HG02678 (cell line): Measurements from ENCODE around the gene VPS26B.
"Not testable (repeated sequence)": the region's sequence is repeated elsewhere in the genome, so short reads cannot be mapped to it uniquely, and the experiment has no call there.

Experiments used
- ATAC-seq: cut with Tn5 transposase; IDR thresholded peaks from one replicate; pipeline ENCODE4 v1.9.1; 2021; ENCODE audit warnings: mild to moderate bottlenecking, moderate library complexity; ENCODE audit not compliant: unreplicated experiment

The VPS26B gene

DNA sequence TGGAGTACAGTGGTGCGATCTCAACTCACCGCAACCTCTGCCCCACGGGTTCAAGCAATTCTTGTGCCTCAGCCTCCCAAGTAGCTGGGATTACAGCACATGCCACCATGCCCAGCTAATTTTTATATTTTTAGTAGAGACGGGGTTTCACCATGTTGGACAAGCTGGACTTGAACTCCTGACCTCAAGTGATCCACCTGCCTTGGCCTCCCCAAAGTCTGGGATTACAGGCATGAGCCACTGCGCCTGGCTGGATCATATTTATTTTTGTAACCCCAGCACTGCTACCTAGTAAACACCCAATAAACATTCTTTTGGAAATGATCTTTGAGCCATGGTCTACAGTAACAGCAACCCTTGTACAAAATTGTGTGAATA is 30.7 kb downstream of the VPS26B start:
- not testable (repeated sequence) for ATAC-seq

DNA sequence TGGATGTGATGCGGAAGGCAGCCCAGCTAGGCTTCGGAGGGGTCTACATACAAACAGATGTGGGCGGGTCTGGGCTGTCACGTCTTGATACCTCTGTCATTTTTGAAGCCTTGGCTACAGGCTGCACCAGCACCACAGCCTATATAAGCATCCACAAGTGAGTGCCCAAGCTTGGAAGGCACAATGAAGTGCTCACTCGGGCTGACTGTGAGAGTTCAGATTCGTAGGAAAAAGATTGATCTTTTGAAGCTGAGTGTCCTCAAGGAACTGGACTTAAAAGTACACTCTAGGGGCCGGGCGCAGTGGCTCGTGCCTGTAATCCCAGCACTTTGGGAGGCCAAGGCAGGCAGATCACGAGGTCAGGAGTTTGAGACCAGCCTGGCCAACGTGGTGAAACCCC is 32.6 kb downstream of the VPS26B start:
- ATAC-seq = no peak

DNA sequence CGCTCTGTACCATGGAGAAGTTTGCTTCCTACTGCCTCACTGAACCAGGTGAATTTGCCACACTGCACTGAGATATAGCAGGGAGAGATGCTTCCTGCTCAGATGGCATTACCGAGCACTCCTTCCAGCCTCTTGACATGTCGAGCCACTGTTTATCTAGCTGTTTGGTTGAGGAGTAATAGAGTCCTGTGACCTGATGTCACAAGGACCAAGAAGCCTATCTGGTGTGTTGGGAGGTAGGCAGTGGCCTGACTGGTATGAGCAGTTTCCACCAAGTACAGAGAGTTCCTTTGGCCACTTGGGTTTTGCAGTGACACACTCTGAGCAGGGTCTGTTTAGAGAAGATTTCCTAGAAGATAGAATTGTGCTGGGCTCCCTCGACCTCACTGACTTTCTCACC is 34.1 kb downstream of the VPS26B start:
- no peak for ATAC-seq

DNA sequence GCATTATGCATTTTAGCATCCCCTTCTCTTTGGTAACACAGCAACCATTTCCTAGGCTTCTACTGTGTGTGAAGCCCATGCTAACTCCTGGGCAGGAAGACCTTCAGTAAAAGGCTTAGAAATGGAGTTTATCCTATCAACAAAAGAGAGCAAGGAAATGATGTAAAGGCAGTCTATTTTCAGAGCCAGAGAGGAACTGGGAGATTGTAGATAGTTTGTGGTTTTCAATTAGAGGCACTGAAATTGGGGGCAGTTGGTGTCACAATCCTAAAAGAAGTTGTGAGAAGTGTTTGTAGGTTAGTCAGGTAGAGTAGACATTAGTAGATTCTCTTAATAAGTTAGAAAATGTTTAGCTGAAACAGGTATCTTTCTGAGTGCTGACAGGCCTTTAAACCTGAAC is 36.0 kb downstream of the VPS26B start:
- ATAC-seq = no peak

DNA sequence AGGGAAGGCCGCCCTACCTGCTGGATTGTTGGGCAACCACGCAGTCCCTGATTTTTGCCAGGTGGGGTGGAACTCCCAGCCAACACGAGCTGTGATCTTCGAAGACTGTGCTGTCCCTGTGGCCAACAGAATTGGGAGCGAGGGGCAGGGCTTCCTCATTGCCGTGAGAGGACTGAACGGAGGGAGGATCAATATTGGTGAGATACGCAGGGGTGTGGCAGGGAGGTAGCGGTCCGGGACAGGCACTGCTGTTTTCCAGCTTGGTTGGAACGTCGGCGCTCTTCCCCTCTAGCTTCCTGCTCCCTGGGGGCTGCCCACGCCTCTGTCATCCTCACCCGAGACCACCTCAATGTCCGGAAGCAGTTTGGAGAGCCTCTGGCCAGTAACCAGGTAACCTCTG is 36.5 kb downstream of the VPS26B start:
- ATAC-seq = no peak

DNA sequence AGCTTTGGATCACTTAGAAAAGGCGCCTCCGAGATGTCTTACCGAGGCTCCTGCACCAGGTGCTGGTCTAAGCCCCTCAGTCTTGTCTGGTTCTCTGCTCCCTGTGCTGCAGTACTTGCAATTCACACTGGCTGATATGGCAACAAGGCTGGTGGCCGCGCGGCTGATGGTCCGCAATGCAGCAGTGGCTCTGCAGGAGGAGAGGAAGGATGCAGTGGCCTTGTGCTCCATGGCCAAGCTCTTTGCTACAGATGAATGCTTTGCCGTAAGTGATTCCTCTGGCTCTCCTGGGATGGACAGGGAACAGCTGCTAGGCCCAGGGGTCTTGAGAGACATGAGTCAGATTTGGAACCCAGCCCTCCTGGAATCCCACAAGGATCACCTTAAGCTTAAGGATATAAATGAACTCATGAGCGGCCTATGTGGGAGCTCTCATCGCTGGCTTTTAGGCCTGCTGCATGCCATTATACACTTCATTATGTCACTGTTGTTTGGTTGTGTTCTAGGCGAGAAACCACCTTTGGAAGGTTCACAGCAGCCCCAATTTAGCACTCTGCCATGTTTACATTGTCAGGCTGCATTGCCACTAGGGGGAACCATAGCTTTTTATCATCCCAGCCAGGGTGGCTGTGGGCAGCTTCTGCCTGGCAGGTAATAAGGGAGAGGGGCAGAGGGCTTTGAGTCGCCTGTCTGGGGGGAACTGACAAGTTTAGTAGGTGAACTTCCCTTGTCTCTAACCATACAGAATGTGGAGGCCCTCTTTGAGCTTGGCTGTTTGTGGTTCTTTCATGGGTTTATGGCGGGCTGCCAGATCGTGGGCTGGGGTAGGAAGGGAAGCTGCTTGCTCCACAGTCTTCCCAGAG is 37.4 kb downstream of the VPS26B start:
- ATAC-seq = no peak

DNA sequence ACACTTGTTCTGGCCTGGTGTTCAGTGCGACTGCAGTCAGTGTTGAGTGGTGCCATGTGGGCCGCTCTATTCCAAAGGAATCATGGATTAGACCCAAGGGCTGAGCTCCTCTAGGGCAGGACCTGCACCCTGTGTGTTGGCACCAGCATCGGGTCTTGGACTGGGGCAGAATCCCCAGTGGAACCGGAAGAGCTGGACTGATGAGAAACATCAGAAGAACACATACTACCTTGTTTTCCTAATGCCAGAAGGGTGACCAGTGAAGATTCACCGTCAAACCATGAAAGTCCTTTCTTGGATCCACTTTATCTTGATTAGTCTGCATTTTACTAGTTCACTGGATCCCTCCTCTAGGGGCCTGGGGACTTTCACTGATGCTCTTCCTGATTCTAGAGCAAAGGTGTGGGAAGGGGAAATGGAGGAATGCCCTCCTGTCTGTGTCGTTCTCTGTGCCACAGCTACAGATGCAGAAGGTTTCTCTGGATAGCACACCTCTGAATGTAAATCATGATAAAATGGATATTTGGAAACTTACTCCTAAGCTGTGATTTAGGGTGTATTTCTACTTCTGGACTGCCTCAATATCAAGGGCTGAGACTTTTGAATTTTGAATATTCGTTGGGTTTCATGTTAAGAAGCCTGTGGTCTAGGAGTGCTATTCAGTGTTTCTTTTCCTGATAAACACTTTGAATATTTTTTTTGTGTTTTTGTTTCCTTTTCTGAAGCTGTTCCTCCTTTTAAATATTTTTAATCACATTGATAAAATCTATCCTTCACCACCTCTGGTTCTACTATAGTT is 40.7 kb downstream of the VPS26B start:
- no peak for ATAC-seq

DNA sequence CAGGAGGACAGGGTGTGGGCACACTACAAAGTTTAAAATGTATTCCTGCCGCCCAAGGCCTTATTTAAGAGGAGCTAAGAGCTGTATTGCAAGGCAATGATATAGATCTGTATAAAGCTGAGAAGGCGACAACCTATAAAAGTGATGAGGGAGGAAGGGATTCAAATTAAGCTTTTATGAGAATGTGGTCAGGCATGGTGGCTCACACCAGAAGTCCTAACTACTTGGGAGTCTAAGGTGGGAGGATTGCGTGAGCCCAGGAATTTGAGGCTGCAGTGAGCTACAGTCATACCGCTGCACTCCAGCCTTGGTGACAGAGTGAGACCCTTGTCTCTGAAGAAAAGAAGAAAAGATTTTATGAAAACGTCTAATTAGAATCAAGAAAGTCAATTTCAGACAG is 42.0 kb downstream of the VPS26B start:
- ATAC-seq = no peak

DNA sequence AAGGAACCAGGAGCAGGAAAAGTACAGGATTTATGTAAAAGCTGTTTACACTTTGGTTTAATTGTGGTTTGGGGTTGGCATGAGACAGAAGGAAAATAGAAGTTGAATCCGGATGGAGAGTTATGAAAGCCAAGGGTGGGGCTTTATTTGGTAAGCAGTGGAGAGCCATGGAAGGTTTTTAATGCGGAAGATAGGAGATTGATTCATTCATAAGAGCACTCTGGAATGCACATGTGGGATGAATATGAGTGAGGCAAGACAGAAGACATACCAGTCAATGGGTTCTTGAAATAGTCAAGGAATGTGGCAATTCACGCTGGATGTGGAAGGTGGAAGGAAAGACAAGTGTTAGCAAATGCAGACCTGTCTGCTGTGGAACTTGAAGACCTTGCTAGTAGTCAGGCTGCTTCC is 42.4 kb downstream of the VPS26B start:
- no peak for ATAC-seq

DNA sequence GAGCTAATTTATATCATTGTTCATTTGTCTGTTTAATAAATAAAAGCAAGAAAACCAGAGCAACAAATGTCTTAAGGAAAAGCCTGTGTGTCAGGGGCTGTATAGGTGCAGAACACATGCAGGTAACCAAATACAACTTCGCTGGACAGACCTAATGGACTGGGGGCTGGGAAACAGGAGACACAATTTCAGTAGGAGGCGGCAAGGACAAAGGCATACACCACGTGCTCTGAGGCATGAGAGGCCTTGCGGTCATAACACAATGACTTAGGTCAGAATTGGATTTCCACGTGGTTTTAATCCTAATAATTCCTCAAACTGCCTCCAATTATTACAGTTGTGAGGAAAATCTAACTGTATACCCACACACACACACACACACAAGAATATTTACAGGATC is 43.0 kb downstream of the VPS26B start:
- ATAC-seq = no peak

DNA sequence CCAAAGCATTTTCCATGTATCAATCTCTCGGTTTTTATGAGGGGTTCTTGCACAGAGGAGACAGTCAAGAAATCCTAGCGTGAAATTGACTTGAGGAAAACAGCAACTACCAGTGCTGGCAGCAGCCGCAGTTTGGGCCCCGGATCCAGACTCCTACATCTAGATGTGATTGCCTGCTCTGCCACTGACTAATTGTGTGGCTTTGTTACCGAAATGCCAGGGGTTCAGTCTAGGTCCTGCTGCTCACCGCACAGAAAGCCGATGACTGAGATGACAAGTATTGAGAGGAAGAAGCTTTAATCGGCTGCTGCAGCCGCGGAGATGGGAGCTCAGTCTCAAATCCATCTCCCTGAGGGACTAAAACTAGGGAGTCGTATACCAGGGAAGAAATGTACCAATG is 43.5 kb downstream of the VPS26B start:
- ATAC-seq = no peak

DNA sequence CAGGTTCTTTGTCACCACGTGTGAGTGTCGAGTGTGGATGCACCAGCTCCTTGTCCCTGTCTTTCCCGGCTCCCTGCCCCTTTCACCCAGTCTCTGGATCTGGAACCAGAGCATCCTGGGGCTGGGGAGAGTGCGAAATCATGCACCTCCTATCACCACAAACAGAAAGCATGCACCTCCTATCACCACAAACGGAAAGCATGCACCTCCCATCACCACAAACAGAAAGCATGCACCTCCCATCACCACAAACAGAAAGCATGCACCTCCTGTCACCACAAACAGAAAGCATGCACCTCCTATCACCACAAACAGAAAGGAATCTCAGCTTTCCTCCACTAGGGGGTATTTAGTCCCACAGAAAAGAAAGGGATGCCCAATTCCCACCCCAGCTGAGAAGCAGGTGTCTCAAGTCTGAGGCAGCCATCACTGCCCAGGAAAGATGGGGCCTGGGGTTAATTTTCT is 45.8 kb downstream of the VPS26B start:
- ATAC-seq = no peak

DNA sequence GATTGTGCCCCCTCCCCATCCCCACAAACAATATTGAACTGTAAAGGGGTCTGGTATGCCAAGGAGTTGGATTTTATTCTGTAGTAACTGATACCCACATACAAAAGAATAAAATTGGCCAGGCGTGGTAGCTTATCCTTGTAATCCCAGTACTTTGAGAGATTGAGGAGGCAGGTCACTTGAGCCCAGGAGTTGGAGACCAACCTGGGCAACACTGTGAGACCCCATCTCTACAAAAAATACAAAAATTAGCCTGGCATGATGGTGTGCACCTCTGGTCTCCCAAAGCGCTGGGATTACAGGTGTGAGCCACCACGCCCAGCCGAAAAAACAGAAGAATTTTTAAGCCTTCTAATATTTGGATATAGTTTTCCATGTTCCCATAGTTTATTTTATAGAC is 47.5 kb downstream of the VPS26B start:
- no peak for ATAC-seq

DNA sequence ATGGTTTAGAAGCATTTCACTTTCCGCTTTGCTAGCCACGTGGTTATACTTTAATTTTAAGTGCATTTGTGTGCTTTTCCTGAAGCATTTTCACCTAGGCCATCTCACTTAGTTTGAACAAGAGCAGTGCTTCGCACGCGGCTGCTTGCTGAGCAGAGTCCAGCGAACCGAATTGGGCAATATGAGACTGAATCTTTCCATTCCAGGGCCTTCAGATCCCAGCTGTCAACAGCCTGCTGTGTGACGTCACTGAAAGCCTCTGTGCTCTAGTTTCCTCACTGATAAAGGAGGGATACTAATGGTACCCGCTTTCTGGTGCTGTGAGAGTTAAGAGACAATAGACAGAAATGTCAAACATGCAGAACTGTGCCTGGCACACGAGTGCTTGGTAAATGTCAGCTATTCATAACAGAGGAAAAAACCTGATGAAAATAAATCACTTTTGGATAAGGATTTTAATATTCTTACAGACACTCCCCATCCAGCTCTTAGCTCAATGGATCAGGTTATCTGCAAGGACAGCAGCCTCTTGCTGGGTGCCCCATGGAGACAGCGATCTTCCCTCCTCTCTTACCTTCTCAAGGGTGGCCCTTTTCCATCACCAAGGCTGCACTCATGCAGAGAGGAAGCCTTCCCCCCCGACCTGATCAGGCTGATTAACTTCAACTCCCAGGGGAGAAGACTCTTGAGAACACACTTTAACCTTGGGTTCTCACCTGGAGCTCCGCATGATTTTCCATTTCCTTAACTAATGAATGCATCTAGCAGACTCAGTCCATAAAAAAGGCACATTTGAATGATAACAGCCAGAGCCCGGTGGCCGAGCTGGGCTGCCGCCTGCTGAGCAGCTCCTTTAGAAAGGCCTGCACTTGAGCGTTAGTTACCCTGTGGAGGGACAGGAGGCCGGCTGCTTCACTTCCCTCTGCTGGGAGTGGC is 48.2 kb downstream of the VPS26B start:
- no peak for ATAC-seq

DNA sequence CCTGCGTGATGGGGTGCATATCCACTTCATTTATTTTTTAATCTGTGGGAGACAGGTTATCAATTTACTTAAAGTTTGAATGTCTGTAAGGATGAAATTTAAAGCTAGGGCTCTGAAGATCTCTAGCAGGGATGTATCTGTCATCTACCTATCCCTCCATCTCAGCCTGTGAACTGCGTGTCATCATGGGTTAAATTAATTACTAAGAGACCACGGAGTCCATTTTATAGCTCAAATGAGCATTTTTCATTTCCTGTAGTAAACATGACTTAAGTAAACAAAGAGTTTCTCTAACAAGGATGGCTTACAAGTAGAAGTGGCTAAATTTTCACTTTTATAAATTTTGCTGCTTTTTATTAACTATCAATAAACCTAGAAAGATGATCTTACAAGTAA is 48.8 kb downstream of the VPS26B start:
- no peak for ATAC-seq

DNA sequence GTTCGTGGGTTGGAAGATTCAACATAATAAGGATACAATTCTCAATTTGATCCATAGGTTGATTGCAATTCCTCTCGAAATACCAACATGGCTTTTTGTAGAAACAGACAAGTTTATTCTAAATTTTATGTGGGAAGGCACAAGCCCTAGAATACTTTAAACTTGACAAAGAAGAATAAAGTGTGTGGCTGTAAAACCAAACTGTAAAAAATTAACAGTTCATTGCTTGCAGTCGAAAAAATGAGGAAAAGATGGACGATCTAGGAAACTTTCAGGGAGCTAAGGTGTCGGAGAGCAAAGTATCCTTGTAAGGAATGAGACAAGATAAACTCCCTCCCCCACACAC is 50.7 kb downstream of the VPS26B start:
- ATAC-seq = no peak

DNA sequence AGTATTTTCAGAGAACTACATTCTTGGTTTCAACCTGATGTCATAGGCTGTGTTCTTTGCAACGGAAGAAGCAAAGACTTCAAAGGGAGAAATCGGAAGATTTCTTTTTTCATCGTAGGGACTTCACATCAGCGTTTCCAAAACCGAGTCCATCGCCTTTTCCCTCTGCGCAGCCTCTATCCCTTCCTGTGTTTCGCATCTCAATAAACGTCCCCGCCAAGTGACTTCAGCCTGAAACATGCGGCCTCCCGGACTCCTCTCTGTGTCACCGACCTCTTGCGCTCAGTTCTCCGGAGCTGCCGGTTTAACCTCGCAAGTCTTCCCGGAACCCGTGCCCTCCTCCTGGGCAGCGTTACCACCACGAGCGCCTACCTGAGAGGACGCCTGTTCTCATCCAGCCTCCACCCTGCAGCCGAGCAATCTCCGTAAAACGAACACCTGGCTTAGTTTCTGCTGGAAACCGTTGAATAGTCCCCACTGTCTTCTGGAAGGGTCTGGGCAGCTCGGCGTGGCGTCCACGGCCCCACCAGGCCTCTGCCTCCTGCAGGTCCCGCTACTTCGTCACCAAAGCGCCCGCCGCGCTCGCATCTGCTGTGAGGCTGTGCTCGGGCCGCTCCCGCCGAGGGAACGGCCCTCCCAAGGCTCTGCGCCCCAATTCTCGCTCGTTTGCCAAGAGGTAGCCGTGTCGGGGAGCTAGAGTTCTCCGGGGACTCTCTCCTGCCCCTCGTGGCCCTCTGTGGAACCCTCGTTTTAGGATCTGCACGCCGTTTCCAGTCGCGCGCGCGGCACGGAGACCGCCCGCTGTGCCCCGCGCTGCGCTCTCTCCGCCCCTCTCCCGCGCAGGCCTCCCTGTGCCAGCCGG is 51.3 kb downstream of the VPS26B start, which contains the start of gene GLB1L3:
TSS of gene GLB1L3 (plus strand) at position 846 of the 862 bp plus-strand sequence. CDS start 362 bp downstream, outside the sequence.
- peak; percentile 83 for ATAC-seq

DNA sequence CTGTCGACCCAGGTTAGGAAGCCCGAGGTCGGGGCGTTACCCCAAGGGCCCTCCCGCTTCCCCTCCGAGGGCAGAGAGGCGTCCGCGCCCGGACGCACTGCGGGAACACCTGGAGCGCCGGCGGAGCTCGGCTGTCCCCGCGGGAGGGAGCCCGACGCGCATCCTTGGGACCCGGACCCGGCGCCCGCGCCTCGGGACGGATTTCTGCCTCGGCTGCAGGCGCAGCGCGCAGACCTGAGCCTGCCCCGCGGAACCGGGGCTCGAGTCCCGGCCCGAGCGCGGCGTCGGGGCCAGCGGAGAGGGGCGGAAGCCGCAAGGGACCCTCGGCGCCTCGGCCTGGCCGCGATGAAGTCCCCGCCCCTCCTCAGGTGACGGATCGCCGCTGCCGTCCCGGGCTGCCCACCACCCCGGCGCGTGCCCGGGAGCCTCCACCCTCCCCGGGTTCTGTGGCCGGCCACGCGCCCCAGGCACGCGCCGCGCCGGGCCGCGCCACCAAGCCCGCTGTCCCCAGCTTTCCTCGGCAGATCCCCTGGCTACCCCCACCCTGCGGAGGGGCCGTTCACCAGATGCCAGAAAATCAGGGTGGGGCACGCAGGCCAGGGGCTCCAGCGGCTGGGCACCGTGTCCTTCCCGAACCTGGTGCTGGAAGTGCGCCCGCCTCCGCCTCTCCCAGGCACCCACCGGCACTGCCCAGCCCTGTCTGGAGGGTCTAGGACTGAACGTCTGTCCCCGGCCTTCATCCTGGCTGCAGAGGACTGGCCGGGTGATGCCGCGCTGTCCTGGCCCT is 52.1 kb downstream of the VPS26B start:
- peak; percentile 6 for ATAC-seq
